Stimulated activated CD8-positive, alpha-beta memory T cell treated with anti-CD3 and anti-CD28 coated beads, Interleukin-4, amount 100 ng/mL, for 4 hours (primary cell): ENCODE measurements around the gene SETD1B.
"Not testable (repeated sequence)": the region's sequence is repeated elsewhere in the genome, so short reads cannot be mapped to it uniquely, and the experiment has no call there.

Source experiments
- DNase-seq, 2 donors: peaks; one replicate each; pipeline ENCODE4 v3.0.0-alpha.2; 2020; ENCODE audit warnings: low read depth in 2 of 2, low spot score in 1 of 2

Gene SETD1B

DNA sequence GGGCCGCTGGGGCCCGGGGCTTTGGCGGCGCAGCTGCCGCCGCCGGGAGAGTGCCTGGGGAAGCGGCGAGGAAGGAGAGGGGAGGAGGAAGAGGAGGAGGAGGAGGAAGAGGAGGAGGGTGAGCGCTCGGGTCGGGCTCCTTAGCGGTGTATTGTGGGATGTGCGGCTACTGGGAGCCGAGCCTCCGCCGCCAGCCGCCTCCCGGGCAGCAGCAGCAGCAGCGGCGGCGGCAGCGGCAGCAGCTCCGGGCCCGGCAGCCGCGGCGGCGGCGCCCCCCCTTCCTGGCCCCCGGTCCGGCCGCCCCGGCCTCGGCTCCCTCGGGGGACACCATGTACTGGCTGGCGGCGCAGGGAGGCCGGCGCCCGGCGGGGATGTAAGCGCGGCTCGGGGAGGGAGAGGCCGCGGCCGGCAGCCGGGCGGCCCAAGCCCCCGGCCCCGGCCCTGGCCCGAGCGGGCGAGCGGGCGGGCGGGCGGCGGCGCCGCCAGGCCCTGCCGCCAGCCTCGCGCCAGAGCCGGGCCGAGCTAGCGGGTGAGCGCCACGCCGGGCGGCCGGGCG is at the start of gene SETD1B:
SETD1B (plus strand) TSS at position 149 of the 556 bp plus-strand sequence. CDS start 729 bp downstream, outside the sequence.
- DNase-seq = no peak

GRCh38 chr12:121754836-121755235 is 49.0 kb upstream of the SETD1B start:
- DNase-seq = no peak

GRCh38 chr12:121755591-121755990 is 48.2 kb upstream of the SETD1B start:
- DNase-seq = no peak

- DNase-seq = not testable (repeated sequence)
Measured at GRCh38 chr12:121758536-121758935, 45.3 kb upstream of the SETD1B start.

- DNase-seq = no peak
Measured at GRCh38 chr12:121762269-121762668, 41.5 kb upstream of the SETD1B start.

- DNase-seq = no peak
Measured at GRCh38 chr12:121764808-121765207, 39.0 kb upstream of the SETD1B start.

GRCh38 chr12:121765573-121765972 is 38.2 kb upstream of the SETD1B start:
- no peak for DNase-seq

DNA sequence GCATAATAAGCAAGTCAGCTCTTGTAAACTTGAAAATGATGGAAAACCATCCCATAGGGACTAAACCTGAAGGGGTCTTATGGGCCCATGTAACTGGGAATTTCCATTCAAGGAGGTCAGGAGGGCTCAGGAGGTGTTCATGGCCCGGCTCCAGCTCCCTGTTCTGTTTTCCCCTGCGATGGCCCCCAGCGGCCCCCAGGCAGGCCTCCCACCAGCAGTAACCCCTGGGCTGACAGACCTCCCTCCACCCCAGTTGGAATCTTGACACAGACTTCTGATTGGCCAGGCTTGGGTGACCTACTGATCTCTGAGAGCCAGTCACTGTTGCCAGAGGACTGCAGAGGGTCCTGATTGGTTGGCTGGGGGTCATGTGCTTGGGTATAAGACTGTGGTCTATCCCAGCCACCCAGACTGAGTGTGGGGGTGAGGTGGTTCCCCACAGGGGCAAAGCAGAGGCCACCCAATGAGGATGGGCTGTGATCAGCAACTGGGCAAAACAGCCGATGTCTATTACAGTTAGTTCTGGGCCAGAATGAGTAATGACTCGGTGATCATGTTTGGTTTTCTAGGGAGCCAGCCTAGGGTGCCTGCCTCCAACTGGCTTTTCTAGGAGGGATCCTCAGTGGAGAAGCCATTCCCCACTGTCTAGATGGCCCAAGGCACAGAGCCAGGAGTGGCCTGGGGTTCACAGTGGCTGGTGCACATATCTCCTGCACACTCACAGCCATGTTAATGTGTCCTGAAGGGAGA is 37.3 kb upstream of the SETD1B start:
- no peak for DNase-seq

GRCh38 chr12:121767525-121768016 is 36.2 kb upstream of the SETD1B start:
- no peak for DNase-seq

- DNase-seq = no peak
Measured at GRCh38 chr12:121769297-121769830, 34.4 kb upstream of the SETD1B start.

DNA sequence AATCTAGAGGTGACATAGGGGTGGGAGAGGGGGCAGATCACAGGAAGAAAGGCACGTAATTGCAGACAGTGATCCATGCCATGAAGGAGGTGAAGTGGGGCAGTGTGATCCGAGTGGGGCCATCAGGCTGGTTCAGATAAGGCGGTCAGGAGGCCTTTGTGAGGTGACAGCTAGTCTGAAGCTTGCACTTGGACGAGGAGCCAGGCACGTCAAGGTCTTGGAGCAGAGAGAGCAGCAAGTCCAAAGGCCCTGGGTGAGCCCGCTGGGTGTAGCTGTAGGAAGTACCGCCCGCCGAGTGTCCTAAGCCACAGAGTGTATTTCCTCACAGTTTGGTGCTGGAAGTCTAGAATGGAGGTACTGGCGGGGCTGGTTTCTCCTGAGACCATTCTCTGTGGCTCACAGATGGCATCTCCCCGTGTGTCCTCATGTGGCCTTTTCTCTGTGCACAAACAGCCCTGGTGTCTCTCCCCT is 33.9 kb upstream of the SETD1B start:
- no peak for DNase-seq

DNA sequence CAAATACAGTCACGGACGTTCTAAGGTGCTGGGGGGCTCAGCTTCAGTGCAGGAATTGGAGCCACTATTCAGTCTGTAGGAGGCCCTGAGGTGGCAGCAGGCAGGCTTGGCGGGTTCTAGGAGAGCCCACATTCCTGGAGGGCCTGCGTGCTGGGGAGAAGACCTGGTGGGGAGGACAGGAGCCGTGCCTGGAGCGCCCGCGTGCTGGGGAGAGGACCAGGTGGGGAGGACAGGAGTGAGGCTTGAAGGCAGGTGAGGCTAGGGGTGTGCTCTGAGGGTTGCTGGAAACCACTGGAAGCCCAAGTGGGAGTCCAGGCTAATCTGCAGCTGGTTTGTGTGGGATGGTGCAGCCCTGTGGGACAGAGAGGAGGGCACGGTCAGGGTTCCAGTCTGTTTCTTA is 33.4 kb upstream of the SETD1B start:
- DNase-seq = no peak

- DNase-seq = no peak
Measured at GRCh38 chr12:121770813-121771625, 32.8 kb upstream of the SETD1B start.

- peak in 1 of 2 donors; percentile 56 for DNase-seq
Measured at GRCh38 chr12:121773011-121773777, 30.6 kb upstream of the SETD1B start.

- no peak for DNase-seq
Measured at GRCh38 chr12:121774968-121775474, 28.8 kb upstream of the SETD1B start.

- no peak for DNase-seq
Measured at GRCh38 chr12:121775501-121775900, 28.3 kb upstream of the SETD1B start.

DNA sequence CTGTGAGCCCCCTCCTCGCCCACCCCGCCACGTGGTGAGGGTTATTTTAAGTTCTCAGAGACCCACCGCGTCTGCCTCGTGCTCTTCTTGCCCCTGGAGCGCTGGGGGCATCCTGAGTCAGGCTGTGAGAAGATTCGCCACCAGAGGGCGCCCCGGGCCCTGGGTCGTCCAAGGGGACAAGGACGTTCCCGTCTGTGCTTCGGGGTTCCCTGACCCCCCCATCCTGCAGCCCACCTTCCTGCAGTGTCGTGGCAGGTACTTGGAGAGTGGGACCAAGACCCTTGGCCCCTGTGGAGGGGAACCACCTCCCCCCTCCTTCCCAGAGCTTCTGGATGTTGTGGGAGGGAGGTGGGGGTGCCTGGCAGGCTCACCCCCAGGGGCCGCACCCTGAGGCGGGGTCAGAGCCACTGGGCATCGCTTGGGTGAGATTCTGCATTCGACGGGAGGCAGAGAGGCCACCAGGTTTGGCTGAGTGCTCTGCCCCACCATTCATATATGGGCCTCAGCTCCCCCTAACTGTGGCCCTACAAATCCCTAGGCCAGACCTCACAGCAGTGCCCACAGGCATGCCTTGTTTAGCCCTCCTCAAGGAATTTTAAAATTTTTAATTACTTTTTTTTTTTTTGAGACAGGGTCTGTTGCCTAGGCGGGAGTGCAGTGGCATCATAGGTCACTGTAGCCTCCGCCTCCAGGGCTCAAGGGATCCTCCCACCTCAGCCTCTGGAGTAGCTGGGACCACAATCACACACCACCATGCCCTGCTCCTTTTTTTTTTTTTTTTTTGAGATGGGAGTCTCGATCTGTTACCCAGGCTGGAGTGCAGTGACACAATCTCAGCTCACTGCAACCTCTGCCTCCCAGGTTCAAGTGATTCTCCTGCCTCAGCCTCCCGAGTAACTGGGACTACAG is 27.4 kb upstream of the SETD1B start:
- peak; percentile 74 to 94 for DNase-seq

DNA sequence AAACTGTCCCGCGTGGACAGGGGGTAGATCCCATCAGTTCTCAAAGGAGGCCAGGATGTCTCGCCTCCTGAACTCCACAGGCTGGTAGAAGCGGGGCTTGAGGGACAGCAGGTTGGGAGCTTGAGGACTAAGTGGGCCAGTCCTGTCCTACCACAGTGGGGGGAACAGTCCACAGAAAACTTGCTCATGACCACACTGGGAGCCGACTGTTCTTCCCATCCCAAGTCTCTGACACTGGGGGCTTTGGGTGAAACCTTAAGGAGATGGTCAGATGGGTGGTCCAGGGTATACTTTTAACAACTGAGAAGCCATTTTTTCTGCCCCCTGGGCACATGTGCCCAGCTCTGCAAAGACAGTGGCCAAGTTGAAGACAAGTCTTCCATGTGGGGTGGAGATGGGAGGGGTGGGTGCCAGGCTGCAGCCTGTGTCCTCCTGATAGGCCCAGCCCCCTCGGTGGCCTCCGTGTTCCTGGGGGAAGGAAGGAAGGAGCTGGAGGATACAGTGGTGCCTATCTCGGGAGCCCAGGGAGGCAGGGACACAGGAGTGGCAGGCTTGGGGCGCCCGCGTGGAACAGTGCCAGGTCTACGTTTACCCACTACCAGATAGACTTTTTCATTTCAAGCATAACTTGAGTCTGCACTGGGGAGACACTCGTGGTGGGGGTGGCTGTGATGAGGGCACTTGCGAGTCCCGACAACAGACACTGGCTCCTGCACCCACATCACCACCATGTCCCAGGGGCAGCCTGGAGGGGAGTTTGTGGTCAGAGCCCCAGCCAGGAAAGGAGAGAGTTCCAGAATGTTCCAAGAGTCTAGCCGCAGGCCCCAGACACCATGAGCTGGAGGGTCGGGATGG is 25.0 kb upstream of the SETD1B start:
- DNase-seq = no peak
